GM19438 (cell line): ENCODE results near the gene CTNNA3.

Experiments used
- ATAC-seq: cut with Tn5 transposase; IDR thresholded peaks from one replicate; pipeline ENCODE4 v1.9.1; 2021; ENCODE audit warnings: low read depth; ENCODE audit not compliant: unreplicated experiment

The CTNNA3 gene

GRCh38 chr10:66788178-66788987 lies 907.6 kb downstream of the CTNNA3 start:
- no peak for ATAC-seq

GRCh38 chr10:66786709-66787108 lies 909.3 kb downstream of the CTNNA3 start:
- no peak for ATAC-seq

GRCh38 chr10:66784770-66785169 lies 911.2 kb downstream of the CTNNA3 start:
- ATAC-seq, result no peak

- ATAC-seq, result no peak
Measured at GRCh38 chr10:66783316-66783715, 912.7 kb downstream of the CTNNA3 start.

DNA sequence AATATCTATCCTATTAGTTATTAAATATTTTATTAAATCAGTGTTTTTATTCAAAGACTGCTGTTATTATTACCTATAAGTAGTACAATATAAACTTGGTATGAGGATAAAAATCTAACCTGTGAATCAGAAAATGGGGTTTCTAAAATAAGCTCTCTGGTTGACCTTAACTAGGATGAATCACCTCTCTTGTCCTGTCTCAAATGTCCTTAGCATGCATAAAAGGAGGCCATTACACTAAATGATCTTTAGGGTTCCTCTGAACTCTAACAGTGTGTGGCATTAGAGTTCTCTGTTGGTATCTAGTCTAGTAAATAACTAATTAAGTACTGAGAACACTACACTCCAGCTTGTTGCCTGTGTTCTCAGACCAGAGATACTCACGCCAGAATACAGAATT lies 913.2 kb downstream of the CTNNA3 start:
- ATAC-seq, result no peak

GRCh38 chr10:66782144-66782543 lies 913.9 kb downstream of the CTNNA3 start:
- ATAC-seq, result no peak

- ATAC-seq, result no peak
Measured at GRCh38 chr10:66780796-66781195, 915.2 kb downstream of the CTNNA3 start.

- no peak for ATAC-seq
Measured at GRCh38 chr10:66778351-66778750, 917.6 kb downstream of the CTNNA3 start.

DNA sequence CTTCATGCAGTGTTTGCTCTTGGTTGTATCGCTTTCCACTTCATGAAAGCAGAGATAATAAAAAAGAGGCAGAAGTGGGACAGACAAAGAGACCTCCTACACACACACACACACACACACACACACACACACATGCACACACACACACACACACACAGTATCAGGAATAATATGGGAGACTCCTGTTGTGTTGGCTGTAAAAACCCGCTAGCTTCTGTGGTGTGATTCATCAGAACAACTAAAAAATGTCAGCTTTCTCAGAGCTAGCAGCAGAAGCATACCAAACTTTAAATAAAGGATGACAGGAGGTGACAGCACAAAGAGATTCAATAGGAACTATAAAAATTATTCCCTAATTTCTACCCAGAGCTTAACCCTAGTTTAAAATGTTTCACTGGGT lies 918.3 kb downstream of the CTNNA3 start:
- ATAC-seq, result no peak

DNA sequence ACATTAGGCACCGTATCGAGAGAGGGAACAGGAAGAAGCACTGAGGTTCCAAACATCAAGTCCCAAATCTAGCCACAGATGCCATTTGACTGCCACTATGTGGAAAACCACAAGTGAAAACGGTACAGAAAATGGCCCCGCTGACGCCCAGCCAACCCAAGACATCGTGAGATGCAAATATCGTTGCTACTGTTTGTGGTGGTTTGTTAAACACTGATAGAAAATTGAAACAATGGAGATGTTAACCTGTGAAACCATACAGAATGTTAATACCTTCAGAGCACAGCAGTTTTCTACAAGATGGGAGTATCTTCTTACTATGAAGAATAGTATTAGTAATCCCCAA lies 922.5 kb downstream of the CTNNA3 start:
- no peak for ATAC-seq

GRCh38 chr10:66772548-66773471 lies 923.2 kb downstream of the CTNNA3 start:
- no peak for ATAC-seq

DNA sequence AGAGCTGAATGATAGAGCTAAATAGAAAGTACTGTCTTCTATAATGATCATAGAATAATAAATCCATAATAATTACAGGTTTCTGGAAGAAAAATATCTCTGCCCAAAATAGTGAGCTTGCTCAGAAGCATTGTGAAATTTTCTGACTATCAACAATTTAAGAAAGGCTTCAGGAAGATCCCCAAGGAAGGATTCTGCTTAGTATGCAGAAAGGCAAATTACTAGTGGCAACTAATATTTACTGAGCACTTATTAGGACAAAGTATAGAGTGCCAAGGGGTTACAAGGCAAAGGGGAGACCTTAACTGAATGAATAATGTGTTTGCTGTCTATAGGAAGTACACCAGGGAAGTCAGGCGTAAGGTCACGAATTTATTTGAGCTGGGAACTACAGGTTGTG lies 928.3 kb downstream of the CTNNA3 start:
- ATAC-seq, result no peak

DNA sequence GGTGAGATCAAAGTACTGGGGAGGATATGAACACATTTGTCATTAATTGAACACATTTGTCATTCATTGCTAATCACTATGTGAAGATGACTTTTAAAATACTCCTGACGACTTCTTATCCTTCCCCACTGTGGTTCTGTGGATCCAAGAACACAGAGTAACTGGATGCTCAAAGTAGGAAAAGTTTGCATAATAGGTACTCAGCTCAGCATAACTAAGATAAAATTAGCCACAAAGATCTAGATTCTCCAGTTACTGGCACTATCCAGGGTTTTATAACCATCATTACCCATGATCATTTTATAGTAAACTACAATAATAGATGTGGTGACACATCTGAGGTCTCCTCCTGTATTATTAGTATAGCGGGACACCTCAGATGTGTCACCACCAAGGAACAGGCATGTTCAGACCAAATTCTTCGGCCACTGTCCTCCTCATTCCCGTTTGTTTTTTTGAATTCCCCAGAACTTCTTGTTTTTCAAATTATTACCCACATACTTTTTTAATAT lies 933.7 kb downstream of the CTNNA3 start:
- no peak for ATAC-seq

GRCh38 chr10:66760941-66761340 lies 935.1 kb downstream of the CTNNA3 start:
- no peak for ATAC-seq

DNA sequence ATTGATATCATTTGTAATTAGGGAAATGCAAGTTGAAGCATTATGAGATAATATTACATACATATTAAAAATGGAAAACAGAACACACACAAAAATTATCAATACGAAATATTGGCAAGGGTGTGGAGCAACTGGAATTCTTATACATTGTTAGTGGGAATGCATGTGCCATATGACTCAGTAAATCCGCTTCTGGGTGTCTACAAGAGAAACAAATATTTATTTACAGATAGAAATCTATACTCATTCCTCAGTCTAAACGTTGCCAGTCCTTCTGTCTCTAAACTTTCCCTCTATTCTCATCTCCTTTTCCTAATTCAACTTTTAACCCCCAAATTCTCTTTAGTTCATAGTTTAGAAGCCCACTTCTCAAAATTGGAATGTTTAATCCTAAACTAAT lies 940.5 kb downstream of the CTNNA3 start:
- no peak for ATAC-seq

DNA sequence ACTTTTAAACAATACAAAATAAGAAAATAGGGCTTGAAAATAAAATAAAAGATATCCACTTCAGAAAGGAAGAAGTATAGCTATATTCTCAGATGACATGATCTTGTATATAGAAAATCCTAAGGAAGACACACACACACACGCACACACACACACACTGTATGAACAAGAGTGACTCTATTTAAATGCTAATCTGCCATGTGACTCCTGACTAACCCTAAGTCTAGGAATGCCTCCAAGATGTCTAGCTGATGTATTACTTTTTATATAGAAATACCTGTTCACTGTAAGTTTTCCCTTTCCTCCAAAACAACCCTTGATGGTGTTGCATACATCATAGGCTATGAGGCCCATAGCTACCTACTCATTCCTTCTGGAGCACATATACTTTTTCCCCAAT lies 943.3 kb downstream of the CTNNA3 start:
- no peak for ATAC-seq

DNA sequence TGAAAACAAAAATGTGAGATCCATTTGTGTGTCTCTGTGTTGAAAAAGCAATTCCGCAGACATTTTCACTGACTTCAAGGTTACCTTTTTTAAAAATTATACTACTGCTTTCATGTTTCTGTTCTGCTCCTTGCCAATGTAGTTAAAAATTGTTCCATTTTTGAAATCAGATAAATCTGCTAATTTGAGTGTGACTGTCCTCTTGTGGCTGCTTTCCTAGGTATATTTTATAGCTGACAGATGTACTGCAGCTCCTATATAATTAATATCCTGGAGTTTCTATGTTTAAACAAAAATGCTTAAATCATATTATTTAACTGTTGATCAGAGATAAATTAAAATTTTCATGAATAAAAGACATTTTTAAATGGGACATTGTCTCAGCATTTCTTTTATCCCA lies 947.8 kb downstream of the CTNNA3 start:
- ATAC-seq, result no peak

DNA sequence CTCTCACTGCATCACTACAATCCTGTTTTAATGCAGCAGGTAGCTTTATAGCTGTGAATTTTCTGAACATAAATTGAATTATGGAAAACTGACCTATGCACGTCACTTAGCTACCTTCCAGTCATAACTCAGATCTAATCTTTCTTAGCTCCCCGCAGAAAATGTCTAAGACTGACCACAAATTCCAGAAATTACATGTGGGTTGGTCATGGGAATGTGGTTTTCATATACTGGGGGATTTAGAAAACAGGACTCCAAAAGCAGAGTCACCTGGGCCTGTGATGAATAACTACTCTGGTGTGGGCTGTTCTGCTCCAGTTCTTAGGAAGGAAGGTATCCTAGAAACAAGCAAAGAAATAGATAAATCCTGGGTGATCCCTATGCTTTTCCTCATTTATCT lies 948.5 kb downstream of the CTNNA3 start:
- ATAC-seq, result no peak

DNA sequence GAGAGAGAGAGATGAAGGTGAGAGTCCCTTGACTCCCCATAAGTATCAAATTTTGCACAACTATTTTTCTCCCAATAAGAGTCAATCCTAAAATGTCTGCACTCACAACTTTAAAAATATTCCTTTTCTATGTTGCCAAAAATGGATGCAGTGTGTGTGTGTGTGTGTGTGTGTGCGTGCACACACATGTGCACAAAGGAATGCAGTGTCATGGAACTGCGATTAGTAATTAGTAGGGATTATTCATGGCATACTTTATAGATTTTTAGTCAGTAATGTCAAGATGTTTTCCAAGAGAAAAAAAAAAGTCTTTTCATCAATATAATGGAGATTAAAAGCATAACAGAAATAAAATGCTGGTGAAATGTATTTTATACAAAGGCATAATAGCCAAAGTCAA lies 949.3 kb downstream of the CTNNA3 start:
- no peak for ATAC-seq

- no peak for ATAC-seq
Measured at GRCh38 chr10:66746246-66746645, 949.7 kb downstream of the CTNNA3 start.

- ATAC-seq, result no peak
Measured at GRCh38 chr10:66744915-66745314, 951.1 kb downstream of the CTNNA3 start.

- ATAC-seq, result no peak
Measured at GRCh38 chr10:66737241-66737640, 958.8 kb downstream of the CTNNA3 start.
